Measurements from ENCODE around the gene CENPS. TPM values are rescaled to one million over a fixed set of nuclear protein-coding genes. Genes with fewer than 3 reads are reported as not detected.

Gene CENPS
- total and polyA plus RNA-seq, 2 of the 13 experiments (the other 11 are each of a cell fraction or from before 2014, with no cell fraction given) = 3.3 to 22.0 TPM

GRCh38 chr1:10472220-10473144 lies 42.2 kb downstream of the CENPS start, which contains the start of gene DFFA (continued):
- TF ChIP-seq KMT2B (CRISPR knock-in tag; IDR thresholded peaks at IDR 0.05) (peak; percentile 97), PCBP1 (IDR thresholded peaks at IDR 0.05; ENCODE audit: borderline replicate concordance, low read depth, low read length) (peak; percentile 46; the same call in 1 of the 2 replicates), ZNF770 (CRISPR knock-in tag; IDR thresholded peaks at IDR 0.05) (peak; percentile 68), GLMP (CRISPR knock-in tag; IDR thresholded peaks at IDR 0.05; ENCODE audit: borderline replicate concordance) (no peak), FOXK1 (CRISPR knock-in tag; IDR thresholded peaks at IDR 0.05; ENCODE audit: borderline replicate concordance, low read depth) (peak; percentile 94), NR2F1 (CRISPR knock-in tag; IDR thresholded peaks at IDR 0.05) (peak in 1 of 2 experiments; percentile 57; a peak in 1 of 4 replicates), SP1 (IDR thresholded peaks at IDR 0.05) (no peak), SP1 (CRISPR knock-in tag; IDR thresholded peaks at IDR 0.05) (peak; percentile 40; the same call in 1 of the 2 replicates), ZNF382 (CRISPR knock-in tag; IDR thresholded peaks at IDR 0.05; ENCODE audit: borderline replicate concordance) (no peak), SUZ12 (IDR thresholded peaks at IDR 0.05; ENCODE audit: low read depth, low read length) (peak; percentile 97), ZNF550 (CRISPR knock-in tag; IDR thresholded peaks at IDR 0.05; ENCODE audit: borderline replicate concordance) (0 out of 2 replicates have a peak, but pooled peaks have one; percentile 23), HMGXB4 (CRISPR knock-in tag; IDR thresholded peaks at IDR 0.05; ENCODE audit: borderline replicate concordance in 1 of 2, low read depth in 1 of 2) (peak; percentile 57 to 79), TP53 (CRISPR knock-in tag; conservative IDR thresholded peaks at IDR 0.05) (no peak), ZBTB1 (CRISPR knock-in tag; IDR thresholded peaks at IDR 0.05; ENCODE audit: borderline replicate concordance) (no peak), CREB1 (IDR thresholded peaks at IDR 0.05) (peak; percentile 75), CREB1 (CRISPR knock-in tag; IDR thresholded peaks at IDR 0.05) (peak; percentile 94), KLF13 (CRISPR knock-in tag; IDR thresholded peaks at IDR 0.05) (no peak; the same call in 1 of the 2 replicates)
- TF ChIP-seq, protein P1, sequence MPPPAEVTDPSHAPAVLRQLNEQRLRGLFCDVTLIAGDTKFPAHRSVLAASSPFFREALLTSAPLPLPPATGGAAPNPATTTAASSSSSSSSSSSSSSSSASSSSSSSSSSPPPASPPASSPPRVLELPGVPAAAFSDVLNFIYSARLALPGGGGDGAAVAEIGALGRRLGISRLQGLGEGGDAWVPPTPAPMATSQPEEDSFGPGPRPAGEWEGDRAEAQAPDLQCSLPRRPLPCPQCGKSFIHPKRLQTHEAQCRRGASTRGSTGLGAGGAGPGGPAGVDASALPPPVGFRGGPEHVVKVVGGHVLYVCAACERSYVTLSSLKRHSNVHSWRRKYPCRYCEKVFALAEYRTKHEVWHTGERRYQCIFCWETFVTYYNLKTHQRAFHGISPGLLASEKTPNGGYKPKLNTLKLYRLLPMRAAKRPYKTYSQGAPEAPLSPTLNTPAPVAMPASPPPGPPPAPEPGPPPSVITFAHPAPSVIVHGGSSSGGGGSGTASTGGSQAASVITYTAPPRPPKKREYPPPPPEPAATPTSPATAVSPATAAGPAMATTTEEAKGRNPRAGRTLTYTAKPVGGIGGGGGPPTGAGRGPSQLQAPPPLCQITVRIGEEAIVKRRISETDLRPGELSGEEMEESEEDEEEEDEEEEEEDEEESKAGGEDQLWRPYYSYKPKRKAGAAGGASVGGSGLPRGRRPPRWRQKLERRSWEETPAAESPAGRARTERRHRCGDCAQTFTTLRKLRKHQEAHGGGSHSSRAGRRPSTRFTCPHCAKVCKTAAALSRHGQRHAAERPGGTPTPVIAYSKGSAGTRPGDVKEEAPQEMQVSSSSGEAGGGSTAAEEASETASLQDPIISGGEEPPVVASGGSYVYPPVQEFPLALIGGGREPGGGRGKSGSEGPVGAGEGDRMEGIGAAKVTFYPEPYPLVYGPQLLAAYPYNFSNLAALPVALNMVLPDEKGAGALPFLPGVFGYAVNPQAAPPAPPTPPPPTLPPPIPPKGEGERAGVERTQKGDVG (CRISPR knock-in tag; IDR thresholded peaks at IDR 0.05; ENCODE audit: borderline replicate concordance) = peak; percentile 51; the same call in 1 of the 2 replicates
